Suprapubic skin (tissue), 4 donors: ENCODE results near the gene KIRREL3. TPM values are rescaled to one million over a fixed set of nuclear protein-coding genes. Genes with fewer than 3 reads are reported as not detected.

ENCODE experiments used
- DNase-seq, 2 donors: peaks; one replicate each; pipeline ENCODE4 v3.0.0-alpha.2; 2019; ENCODE audit warnings: low spot score in 2 of 2
- H3K27ac ChIP-seq: fragments of 200-600 bp; sonication (generic); one replicate; pipeline ENCODE4 v1.5.1; 2019
- H3K27me3 ChIP-seq: fragments of 200-600 bp; sonication (generic); one replicate; pipeline ENCODE4 v1.5.1; 2019
- H3K36me3 ChIP-seq: fragments of 200-600 bp; sonication (generic); one replicate; pipeline ENCODE4 v1.5.1; 2019
- H3K4me1 ChIP-seq: fragments of 200-600 bp; sonication (generic); one replicate; pipeline ENCODE4 v1.5.1; 2019
- H3K4me3 ChIP-seq: fragments of 200-600 bp; sonication (generic); one replicate; pipeline ENCODE4 v1.5.1; 2019; ENCODE audit warnings: mild to moderate bottlenecking
- H3K9me3 ChIP-seq: fragments of 200-600 bp; sonication (generic); one replicate; pipeline ENCODE4 v1.5.1; 2019
- CTCF ChIP-seq, 2 donors: fragments of 200-600 bp in 1 of 2; fragments of 450-650 bp in 1 of 2; sonication (generic) in 1 of 2; IDR thresholded peaks; one replicate each; pipeline ENCODE4 v1.5.1; 2016 to 2019; ENCODE audit warnings: antibody characterized with exemption in 2 of 2, mild to moderate bottlenecking in 1 of 2, moderate library complexity in 1 of 2
- EP300 ChIP-seq: sonication (generic); formaldehyde crosslinking; IDR thresholded peaks from one replicate; pipeline ENCODE4 v1.6.1; 2017; ENCODE audit warnings: antibody characterized with exemption
- POLR2A ChIP-seq, 2 donors: fragments of 450-650 bp; IDR thresholded peaks; one replicate each; pipeline ENCODE4 v1.6.1; 2017; ENCODE audit warnings: antibody characterized with exemption in 2 of 2, mild to moderate bottlenecking in 2 of 2, moderate library complexity in 2 of 2
- POLR2AphosphoS5 ChIP-seq, 3 donors: sonication (generic); formaldehyde crosslinking; IDR thresholded peaks; one replicate each; pipeline ENCODE4 v1.6.1; 2017; ENCODE audit warnings: antibody characterized with exemption in 3 of 3
- WGBS: methylation state at CpG from one replicate; pipeline ENCODE4 v1.1.5; 2018; 5-methylcytosine and 5-hydroxymethylcytosine counted together
- total RNA-seq, 4 donors: library from RNA; depleted of rRNA; stranded (reverse); fragments of >200 nt; gene quantifications; one replicate each; pipeline ENCODE4 v1.1.0, GENCODE V29; 2016

KIRREL3 gene
- total RNA-seq, 4 donors from 2014 or later: 0.17 TPM; not detected in 3

- Histone ChIP-seq H3K9me3 (no peaks in the 10 kb centered on the region), H3K27ac (no peak overlapping the region), H3K27me3 (peaks cover 6% of the 10 kb centered on the region), H3K4me1 (peaks cover 12% of the 10 kb centered on the region), H3K36me3 (no peaks in the 10 kb centered on the region), H3K4me3 (no peak overlapping the region)
- WGBS: 82% methylated on average over 6 of the region's 6 CpGs
- TF ChIP-seq EP300: no peak
- no peak for TF ChIP-seq POLR2A (IDR thresholded peaks at IDR 0.05)
- no peak for TF ChIP-seq CTCF (IDR thresholded peaks at IDR 0.05)
- TF ChIP-seq POLR2AphosphoS5 (IDR thresholded peaks at IDR 0.05): no peak
- DNase-seq: no peak
These were observed 342.1 kb downstream of the KIRREL3 start for GRCh38 chr11:126658306-126659056.

GRCh38 chr11:126655807-126656128 is 344.8 kb downstream of the KIRREL3 start:
- 20% methylated on average over 2 of the region's 2 CpGs for WGBS
- TF ChIP-seq EP300 (no peak), CTCF (IDR thresholded peaks at IDR 0.05) (no peak), POLR2A (IDR thresholded peaks at IDR 0.05) (no peak), POLR2AphosphoS5 (IDR thresholded peaks at IDR 0.05) (no peak)
- peaks cover 12% of the 10 kb centered on the region for H3K4me1 ChIP-seq
- DNase-seq: no peak
- no peak overlapping the region for H3K4me3 ChIP-seq
- H3K27me3 ChIP-seq: peaks cover 6% of the 10 kb centered on the region
- H3K36me3 ChIP-seq: no peaks in the 10 kb centered on the region
- H3K9me3 ChIP-seq: no peaks in the 10 kb centered on the region
- H3K27ac ChIP-seq: no peak overlapping the region

DNA sequence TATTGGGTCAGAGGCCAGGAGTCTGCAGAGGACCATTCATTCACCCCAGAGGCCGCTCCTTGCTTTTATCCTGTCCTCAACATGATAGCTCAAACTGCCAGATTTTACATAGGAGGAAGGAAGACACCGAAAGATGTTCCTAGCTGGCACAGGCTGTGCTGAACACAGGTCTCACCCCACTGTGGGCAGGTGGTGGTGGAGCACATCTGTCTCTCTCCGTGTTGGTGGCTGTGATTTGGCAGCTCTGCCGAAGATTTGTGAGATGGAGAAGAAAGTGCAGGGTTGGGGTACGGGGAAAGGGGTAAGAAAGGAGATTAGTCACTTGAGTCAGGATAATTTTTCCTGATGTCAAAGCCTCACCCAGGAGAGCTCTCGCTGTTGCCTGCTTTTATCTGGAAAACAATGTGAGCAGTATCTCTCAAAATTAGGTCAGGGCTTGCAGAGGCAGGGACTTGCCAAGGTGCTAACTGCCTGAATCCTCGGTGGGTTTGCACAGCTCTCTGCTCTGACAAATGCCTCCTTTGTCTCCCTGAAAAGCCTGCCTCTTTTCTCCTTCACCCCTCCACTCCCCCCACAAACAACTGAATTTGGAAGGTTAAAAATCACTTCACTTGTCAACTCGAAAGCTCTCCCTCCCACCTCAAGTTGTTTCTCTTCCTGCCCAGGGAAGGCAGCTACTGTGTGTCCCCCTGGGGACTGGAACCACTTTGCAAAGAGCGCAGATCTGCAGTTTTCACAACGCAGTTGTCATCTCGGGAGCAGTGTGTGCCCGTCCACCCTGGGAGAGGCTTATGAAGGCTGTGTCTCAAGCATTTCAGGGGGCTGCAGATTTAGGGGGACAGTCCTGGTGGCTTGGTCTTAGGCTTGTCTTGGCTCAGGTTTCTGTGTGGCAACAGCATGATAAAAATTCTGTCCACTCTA is 345.4 kb downstream of the KIRREL3 start:
- 33% methylated on average over 12 of the region's 12 CpGs for WGBS
- no peaks in the 10 kb centered on the region for H3K9me3 ChIP-seq
- no peak overlapping the region for H3K4me3 ChIP-seq
- H3K27ac ChIP-seq: no peak overlapping the region
- no peak for DNase-seq
- TF ChIP-seq POLR2A (IDR thresholded peaks at IDR 0.05): no peak
- no peak for TF ChIP-seq EP300
- TF ChIP-seq CTCF (IDR thresholded peaks at IDR 0.05): no peak
- no peak for TF ChIP-seq POLR2AphosphoS5 (IDR thresholded peaks at IDR 0.05)
- peaks cover 6% of the 10 kb centered on the region for H3K27me3 ChIP-seq
- H3K4me1 ChIP-seq: peaks cover 12% of the 10 kb centered on the region
- no peaks in the 10 kb centered on the region for H3K36me3 ChIP-seq

GRCh38 chr11:126653040-126653439 is 347.5 kb downstream of the KIRREL3 start:
- H3K9me3 ChIP-seq: no peaks in the 10 kb centered on the region
- peaks cover 6% of the 10 kb centered on the region for H3K27me3 ChIP-seq
- no peak for DNase-seq
- H3K27ac ChIP-seq: no peak overlapping the region
- H3K4me3 ChIP-seq: no peak overlapping the region
- TF ChIP-seq POLR2A (IDR thresholded peaks at IDR 0.05) (no peak), EP300 (no peak), CTCF (IDR thresholded peaks at IDR 0.05) (no peak), POLR2AphosphoS5 (IDR thresholded peaks at IDR 0.05) (no peak)
- WGBS: 83% methylated on average over 8 of the region's 8 CpGs
- peaks cover 12% of the 10 kb centered on the region for H3K4me1 ChIP-seq
- no peaks in the 10 kb centered on the region for H3K36me3 ChIP-seq

- no peak for TF ChIP-seq POLR2AphosphoS5 (IDR thresholded peaks at IDR 0.05)
- TF ChIP-seq POLR2A (IDR thresholded peaks at IDR 0.05): no peak
- TF ChIP-seq CTCF (IDR thresholded peaks at IDR 0.05): no peak
- TF ChIP-seq EP300: no peak
- H3K9me3 ChIP-seq: no peaks in the 10 kb centered on the region
- H3K27me3 ChIP-seq: no peaks in the 10 kb centered on the region
- H3K4me3 ChIP-seq: no peak overlapping the region
- 44% methylated on average over 5 of the region's 5 CpGs for whole genome bisulfite sequencing
- peak overlapping the region; percentile 47 for H3K27ac ChIP-seq
- H3K4me1 ChIP-seq: peaks cover 6% of the 10 kb centered on the region
- H3K36me3 ChIP-seq: no peaks in the 10 kb centered on the region
- no peak for DNase-seq
These were observed 352.8 kb downstream of the KIRREL3 start for GRCh38 chr11:126647735-126648134.
